GM18858 (cell line): ENCODE data around the gene APBA3.

Experiments
- ATAC-seq: cut with Tn5 transposase; IDR thresholded peaks from one replicate; pipeline ENCODE4 v1.9.1; 2021; ENCODE audit not compliant: unreplicated experiment

The APBA3 gene

DNA sequence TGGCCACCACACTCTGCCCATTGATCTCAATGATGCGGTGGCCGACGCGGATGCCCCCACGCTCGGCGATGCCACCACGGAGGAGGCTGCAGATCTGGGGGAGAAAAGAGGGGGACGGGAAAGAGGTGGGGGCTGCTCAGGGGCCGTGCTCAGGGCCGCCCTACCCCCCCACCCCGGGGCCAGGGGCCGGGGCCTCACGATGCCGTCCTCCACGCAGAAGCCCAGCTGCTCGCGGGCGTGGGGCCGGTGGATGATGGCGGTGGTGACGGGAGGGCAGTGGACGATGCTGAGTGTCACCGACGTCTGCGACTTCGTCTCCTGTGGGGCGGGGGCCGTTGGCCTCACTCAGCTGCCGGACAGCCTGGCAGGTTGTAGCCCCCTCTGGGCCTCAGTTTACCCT, 10.3 kb downstream of the APBA3 start:
- ATAC-seq = no peak

GRCh38 chr19:3750211-3750610, 11.3 kb downstream of the APBA3 start:
- no peak for ATAC-seq

- ATAC-seq = no peak
Measured at GRCh38 chr19:3748965-3749364, 12.5 kb downstream of the APBA3 start.

- no peak for ATAC-seq
Measured at GRCh38 chr19:3746371-3747056, 15.0 kb downstream of the APBA3 start.

- no peak for ATAC-seq
Measured at GRCh38 chr19:3745363-3746045, 16.0 kb downstream of the APBA3 start.

DNA sequence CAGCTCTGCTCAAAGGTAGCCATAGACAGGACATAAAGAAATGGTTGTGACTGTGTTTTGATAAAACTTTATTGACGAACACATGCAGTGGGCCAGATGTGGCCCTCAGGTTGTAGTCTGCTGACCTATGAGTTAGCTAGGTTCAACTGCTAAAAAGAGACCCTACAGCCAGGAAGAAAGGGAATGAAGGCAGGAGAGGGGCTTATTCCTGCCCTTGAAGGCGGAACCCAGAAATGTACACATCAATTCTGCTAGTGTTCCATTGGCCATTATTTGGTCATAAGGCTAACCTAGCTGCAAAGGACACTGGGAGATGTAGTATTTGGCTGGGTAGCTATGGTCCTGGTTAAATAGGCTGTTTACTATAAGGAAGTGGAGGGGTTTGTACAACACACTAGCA, 18.0 kb downstream of the APBA3 start:
- no peak for ATAC-seq

DNA sequence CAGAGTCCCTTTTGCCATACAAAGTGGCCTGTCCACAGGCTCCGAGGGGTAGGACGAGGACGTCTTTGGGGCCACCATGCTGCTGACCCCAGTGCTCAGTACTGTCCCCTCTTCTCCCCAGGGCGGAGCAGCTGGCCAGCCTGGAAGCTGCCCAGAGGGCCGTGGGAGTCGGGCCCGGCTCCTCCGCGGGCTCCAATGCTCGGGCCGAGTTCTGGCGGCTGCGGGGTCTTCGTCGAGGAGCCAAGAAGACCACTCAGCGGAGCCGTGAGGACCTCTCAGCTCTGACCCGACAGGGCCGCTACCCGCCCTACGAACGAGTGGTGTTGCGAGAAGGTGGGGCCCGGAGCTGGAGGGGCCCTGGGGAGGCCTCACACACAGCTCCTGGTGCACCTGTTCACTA, 21.1 kb downstream of the APBA3 start:
- ATAC-seq = no peak

- ATAC-seq = no peak
Measured at GRCh38 chr19:3738477-3739220, 22.8 kb downstream of the APBA3 start.

- no peak for ATAC-seq
Measured at GRCh38 chr19:3737487-3738205, 23.8 kb downstream of the APBA3 start.

DNA sequence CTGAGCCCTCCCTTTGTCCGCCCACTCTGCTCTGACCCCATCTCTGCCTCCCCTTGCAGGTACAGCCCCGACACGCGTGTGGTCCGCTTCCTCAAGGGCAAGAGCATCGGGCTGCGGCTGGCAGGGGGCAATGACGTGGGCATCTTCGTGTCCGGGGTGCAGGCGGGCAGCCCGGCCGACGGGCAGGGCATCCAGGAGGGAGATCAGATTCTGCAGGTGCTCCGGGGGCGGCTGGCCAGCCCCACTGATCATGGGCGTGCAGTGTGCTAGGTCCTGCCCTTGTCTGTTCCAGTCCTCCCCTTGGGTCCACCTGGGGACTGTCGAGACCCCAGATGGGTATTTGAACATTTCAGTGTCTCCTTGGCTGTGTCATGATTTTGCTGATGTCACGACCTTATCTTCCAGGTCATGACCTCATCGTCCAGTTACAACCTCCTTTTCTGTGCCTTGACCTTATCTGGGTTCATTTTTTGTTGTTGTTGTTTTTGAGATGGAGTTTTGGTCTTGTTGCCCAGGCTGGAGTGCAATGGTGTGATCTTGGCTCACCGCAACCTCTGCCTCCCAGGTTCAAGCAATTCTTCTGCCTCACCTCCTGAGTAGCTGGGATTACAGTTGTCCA, 25.3 kb downstream of the APBA3 start:
- ATAC-seq = no peak

- no peak for ATAC-seq
Measured at GRCh38 chr19:3734310-3734600, 27.2 kb downstream of the APBA3 start.

- no peak for ATAC-seq
Measured at GRCh38 chr19:3733549-3734309, 27.8 kb downstream of the APBA3 start.

DNA sequence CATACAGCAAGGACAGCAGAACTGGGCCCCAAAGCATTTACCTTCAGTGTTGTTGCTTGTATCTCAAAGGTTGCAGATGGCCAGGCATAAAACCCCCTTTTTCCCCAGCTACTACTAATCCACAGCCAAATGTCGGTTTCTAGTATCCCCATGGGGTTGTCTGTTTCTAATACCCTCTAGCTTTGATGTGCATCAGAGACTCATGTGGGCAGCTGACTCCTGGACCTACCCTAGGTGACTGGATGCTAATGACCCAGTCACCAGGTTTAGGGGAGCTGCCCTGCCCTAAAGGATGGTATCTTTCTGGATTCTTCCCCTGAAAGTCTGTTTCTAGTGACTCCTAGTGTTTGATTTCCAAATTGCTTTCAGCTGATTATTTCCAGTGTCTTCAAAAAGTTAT, 29.4 kb downstream of the APBA3 start:
- no peak for ATAC-seq

GRCh38 chr19:3730457-3730958, 31.0 kb downstream of the APBA3 start:
- no peak for ATAC-seq

DNA sequence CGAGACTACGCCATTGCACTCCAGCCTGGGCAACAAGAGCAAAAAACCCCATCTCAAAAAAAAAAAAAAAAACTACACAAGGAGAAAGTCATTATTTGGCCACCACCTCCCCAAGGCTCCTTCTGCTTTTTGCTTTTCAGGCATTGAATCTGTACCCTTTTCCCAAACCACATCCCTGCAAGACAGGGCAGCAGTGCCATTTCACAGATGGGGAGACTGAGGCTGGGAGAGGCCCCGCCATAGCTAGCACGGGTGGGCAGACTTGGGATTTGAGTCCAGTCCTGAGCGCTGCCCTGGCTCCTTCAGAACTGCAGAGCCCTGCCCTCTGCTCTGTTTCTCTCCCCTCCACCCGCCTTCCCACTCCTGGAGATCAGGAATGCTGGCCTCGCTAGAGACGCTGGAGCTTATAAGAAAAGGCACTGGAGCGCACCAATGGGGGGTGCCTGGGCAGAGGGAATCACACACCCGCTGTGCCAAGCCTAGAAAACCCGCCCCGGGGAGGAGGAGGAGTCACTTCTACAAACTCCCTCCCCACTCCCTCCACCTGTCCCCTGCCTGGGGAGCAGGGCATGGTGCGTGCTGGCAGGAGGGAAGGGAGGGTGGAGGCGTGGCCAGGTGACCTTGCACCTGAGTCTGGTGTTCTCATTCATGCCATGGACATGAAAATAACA, 35.7 kb downstream of the APBA3 start:
- no peak for ATAC-seq

GRCh38 chr19:3725121-3725520, 36.4 kb downstream of the APBA3 start:
- ATAC-seq = no peak

DNA sequence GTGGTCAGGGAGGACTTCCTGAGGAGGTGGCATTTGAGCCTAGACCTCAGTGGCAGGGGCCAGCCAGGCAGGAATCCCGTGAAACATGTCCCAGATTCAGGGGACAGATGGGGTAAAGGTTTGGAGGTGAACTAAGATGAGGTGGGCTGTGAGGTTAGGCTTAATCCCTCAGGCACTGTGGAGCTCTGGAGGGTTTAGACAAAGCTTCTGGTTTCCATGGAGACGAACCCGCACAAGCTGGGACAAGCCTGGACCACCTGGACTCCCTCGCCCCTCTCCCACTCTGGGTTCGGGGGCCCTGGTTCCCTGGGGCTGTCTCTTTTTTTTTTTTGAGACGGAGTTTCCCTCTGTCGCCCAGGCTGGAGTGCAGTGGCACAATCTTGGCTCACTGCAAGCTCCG, 37.6 kb downstream of the APBA3 start:
- ATAC-seq = no peak

DNA sequence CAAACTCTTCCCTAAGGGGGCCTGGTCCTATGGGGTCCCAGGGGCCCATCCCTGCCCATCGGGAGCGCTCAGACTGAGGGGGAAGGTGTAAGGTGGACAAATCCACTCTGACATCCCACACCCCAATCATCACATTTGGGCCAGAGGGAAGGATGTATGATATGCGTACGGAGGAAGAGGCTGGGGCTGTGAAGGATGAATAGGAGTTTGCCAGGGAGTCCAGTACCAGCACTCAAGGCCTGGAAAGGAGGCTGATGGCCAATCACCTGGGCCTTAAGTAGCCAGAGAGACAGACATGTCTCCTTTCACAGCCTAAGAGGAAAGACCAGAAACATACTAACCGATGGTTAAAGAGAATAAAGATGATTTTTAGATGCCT, 38.4 kb downstream of the APBA3 start:
- no peak for ATAC-seq

- no peak for ATAC-seq
Measured at GRCh38 chr19:3722443-3723109, 38.9 kb downstream of the APBA3 start.
